Limb (tissue), 2 donors: Measurements from ENCODE around the gene ASIC3.
"Not testable (repeated sequence)": the region's sequence is repeated elsewhere in the genome, so short reads cannot be mapped to it uniquely, and the experiment has no call there.

ENCODE experiments used
- DNase-seq, 2 donors: peaks; one replicate each; pipeline ENCODE4 v3.0.0-alpha.2; 2016; ENCODE audit errors: extremely low spot score in 2 of 2

The ASIC3 gene

DNA sequence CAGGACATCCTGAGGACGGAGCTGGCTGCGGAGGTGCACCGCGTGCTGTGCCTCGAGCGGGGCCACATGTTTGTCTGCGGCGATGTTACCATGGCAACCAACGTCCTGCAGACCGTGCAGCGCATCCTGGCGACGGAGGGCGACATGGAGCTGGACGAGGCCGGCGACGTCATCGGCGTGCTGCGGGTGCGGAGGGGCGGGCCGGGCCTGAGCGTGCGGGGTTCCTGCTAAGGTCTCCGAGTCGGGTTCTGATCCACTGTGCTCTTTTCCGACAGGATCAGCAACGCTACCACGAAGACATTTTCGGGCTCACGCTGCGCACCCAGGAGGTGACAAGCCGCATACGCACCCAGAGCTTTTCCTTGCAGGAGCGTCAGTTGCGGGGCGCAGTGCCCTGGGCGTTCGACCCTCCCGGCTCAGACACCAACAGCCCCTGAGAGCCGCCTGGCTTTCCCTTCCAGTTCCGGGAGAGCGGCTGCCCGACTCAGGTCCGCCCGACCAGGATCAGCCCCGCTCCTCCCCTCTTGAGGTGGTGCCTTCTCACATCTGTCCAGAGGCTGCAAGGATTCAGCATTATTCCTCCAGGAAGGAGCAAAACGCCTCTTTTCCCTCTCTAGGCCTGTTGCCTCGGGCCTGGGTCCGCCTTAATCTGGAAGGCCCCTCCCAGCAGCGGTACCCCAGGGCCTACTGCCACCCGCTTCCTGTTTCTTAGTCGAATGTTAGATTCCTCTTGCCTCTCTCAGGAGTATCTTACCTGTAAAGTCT, 34.4 kb upstream of the ASIC3 start:
- peak; percentile 79 to 90 for DNase-seq

GRCh38 chr7:151014950-151015349, 33.4 kb upstream of the ASIC3 start:
- DNase-seq: no peak

DNA sequence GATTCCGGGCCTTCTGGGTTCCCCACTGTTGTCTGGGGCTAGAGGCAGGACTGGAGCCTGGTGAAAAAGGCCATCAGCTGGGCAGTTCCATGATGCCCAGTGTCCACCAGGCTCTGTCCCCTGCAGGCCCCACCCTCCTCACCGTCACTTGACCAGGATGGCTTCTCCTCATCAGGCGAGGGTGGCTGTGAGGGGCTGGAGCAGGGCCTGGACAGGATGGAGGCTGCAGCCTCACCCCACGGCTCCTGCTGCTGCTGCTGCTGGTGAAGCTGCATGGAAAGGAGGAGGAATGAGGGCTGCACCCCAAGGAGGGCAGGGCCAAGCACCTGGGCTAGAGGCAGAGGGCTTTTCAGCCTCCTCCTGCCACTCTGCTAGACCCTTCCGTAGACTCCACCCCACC, 32.4 kb upstream of the ASIC3 start:
- DNase-seq: no peak

GRCh38 chr7:151016505-151016904, 31.8 kb upstream of the ASIC3 start:
- DNase-seq: no peak

DNA sequence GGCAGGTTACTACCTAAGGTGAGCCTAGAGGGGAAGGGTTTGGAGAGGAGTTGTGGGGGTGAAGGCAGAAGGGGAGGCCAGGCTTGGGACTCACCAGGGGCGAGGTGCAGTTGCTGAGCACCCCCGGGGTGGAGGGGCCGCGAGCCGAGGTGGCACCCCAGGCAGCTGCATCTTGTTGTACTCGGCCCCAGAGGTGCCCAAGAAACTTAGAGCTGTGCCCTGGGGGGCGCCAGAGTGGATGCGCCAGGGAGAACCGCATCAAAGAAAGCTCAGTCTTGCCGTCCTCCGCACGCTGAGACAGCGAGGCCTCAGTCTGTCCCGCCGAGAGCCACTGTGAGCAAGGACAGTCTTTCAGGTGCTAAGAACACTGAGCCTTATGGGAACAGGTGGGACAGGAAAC, 31.4 kb upstream of the ASIC3 start:
- DNase-seq: no peak

GRCh38 chr7:151017370-151017952, 30.9 kb upstream of the ASIC3 start:
- DNase-seq: no peak

GRCh38 chr7:151017953-151018420, 30.3 kb upstream of the ASIC3 start:
- DNase-seq: peak; percentile 56 to 93

DNA sequence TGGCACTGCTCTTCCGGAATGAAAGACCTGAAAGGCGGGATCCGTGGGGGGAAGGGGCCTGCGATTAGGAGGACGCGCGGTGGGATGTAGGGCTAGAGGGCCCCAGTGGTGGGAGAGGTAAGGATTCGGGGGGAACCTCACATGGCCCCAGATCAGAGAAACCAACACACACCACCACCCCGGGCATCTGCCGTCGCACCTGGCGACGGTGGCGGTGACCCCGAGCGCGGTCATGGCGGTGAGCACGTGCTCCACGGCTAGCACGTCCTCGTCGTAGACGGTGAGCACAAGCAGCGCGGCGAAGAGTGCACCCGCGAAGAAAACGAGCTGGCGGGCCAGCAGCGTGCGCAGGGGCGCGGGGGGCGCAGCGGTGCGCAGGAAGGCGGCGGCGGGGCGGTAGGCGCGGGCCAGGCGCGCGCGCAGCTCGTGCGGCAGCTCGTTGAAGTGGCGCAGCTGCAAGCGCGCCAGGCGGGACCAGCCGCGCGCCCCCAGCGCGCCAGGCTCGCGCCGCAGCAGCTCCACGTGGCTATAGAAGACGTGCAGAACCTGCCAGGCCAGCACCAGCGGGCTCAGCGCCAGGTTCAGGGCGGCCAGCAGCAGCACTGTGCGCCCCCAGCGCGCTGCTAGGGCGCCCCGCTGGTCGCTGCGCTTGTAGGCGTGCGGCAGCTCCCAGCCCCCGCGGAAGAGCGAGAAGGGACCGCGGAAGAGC, 29.8 kb upstream of the ASIC3 start:
- DNase-seq: peak in 1 of 2 donors; percentile 80

GRCh38 chr7:151019130-151019447, 29.2 kb upstream of the ASIC3 start:
- DNase-seq: no peak

DNA sequence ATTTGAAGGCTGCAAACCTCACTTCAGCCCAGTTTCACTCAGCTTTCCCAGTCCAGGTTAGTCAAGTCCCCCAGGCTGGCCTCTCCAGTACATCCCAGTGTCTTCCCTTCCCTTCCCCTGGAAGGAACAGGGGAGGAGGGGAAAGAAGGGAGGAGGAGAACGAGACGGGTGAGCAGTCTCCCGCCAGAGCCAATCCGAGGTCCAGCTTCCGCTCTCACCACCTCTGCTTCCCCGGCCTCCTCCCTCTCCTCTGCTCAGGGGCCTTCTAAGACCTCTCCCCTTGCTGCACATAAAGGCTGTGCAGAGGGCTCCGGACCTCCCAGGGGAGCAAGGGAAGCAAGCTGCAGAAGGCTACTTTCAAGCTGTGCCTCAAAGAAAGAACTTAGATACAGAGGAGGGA, 28.1 kb upstream of the ASIC3 start:
- no peak for DNase-seq

- DNase-seq: no peak
Observed at GRCh38 chr7:151023232-151023631, 25.1 kb upstream of the ASIC3 start.

- DNase-seq: no peak
Observed at GRCh38 chr7:151024435-151025056, 23.8 kb upstream of the ASIC3 start, which contains the start of gene ATG9B. Gene ATG9B, minus strand, starts transcription at chr7:151024494. Its CDS starts 71 bp downstream, at chr7:151024423.

DNA sequence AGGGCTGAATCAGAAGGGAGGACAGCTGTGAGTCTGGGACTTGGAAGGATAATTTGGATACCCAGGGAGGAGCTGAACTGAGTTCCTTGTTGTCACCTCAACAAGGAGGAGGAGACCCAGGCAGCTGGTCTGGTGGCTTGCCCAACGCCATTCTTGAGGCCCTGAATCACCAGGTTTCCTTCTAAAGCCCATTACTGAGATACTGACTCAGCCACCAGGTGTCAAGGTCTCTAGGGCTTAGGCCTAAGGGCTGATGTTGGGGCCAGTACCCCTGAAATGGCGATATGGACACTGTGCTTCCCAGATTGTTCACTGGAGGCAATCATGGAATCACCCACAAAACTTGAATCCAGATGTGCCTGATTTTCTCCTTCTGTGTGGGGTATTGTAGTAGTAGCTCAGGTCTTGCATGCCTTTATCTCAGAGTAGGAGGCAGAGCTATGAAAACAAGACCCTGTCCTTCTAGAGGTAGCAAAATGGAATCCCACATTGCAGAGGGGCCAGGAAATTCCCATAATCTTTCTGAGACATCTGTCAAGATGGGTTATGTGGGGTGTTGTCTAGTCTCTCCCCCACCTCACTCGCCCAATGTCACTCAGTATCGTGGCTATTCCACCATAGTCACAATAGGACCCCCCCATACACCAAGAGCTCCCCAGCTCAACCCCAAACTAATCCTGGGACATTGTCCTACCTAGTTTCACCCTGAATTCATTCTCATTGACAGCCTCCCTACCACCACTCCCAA, 22.2 kb upstream of the ASIC3 start:
- DNase-seq: no peak

DNA sequence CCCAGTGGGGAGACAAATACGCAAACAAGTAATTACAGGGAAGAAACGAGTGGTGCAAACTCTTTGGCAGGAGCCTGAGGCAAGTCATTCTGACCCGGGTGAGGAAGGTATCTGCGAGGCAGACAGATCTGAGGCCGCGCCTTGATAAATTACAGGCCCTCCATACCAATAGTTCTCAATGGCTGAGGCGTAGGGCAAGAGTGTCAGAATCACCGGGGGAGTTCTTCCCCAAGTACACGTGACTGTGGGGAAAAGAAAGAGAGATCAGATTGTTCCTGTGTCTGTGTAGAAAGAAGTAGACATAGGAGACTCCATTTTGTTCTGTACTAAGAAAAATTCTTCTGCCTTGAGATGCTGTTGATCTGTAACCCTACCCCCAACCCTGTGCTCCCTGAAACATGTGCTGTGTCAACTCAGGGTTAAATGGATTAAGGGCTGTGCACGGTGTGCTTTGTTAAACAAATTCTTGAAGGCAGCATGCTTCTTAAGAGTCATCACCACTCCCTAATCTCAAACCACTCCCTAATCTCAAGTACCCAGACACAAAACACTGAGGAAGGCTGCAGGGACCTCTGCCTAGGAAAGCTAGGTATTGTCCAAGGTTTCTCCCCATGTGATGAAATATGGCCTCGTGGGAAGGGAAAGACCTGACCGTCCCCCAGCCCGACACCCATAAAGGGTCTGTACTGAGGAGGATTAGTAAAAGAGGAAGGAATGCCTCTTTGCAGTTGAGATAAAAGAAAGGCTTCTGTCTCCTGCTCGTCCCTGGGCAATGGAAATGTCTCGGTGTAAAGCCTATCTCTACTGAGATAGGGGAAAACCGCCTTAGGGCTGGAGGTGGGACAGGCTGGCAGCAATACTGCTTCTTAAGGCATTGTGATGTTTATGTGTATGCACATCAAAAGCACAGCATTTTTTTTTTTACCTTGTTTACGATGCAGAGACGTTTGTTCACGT, 21.3 kb upstream of the ASIC3 start:
- DNase-seq: not testable (repeated sequence)

GRCh38 chr7:151027728-151028130, 20.6 kb upstream of the ASIC3 start:
- DNase-seq: not testable (repeated sequence)

DNA sequence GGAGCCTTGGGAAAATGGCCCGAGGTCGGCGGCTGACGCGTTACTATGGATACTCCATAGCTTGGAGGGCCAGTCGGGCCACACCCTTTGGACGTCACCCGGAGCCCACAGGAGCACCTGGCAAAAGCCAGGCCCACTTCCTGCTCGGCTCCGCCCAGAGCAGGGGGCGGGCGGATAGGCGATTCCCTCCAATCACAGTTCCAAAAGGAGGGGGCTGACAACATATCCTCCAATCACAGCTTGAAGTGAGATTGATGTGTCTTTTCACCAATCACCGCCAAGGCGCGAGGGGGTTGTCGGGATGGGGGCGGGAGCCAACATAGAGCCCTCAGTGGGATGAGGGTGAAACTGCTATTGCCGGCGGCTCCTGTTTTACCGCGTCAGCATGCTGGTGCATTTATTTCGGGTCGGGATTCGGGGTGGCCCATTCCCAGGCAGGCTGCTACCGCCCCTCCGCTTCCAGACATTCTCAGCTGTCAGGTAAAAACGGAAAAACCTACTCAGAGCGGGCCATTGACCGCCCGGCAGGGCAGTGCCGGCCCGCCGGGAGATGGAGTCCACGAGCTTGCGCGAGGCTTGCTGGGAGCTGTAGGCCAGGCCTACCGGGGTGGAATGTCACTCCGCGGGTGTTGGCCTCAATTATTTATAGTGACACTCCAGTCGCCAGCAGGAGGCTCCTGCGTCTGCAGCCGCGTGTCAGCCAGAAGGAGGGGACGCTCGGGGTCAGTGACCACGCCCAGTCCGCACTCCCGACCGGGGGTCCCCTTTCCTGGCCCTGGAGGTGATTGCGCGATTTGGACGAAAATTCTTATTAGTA, 20.0 kb upstream of the ASIC3 start, which contains the start of gene ABCB8:
ABCB8 (plus strand) TSS at position 320 of the 817 bp plus-strand sequence; CDS start at position 386, 66 bp downstream.
- peak; percentile 97 to 99 for DNase-seq

DNA sequence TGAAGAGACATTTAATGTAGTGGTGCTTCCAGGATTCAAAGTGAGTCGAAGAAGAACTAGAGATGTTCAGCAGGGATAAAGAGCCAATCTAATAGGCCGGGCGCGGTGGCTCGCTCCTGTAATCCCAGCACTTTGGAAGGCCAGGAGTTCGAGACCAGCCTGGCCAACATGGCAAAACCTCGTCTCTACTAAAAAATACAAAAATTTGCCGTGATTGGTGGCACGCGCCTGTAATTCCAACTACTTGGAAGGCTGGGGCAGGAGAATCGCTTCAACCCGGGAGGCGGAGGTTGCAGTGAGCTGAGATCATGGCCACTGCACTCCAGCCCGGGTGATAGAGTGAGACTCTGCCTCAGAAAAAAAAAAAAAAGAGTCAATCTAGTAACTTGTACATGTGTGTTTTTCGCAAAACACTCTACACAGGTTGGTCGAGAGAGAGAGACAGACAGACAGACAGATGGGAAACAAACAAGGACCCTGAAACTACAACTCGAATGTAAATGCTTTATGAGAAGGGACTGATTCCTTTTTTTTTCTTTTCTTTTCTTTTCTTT, 19.3 kb upstream of the ASIC3 start:
- no peak for DNase-seq

- no peak for DNase-seq
Observed at GRCh38 chr7:151031011-151031410, 17.3 kb upstream of the ASIC3 start.
